Activated CD4-positive, alpha-beta T cell treated with anti-CD3 and anti-CD28 coated beads for 1 hour (primary cell): ENCODE measurements around the gene ERFL.
"Not testable (repeated sequence)": the region's sequence is repeated elsewhere in the genome, so short reads cannot be mapped to it uniquely, and the experiment has no call there.

Experiments used
- DNase-seq: peaks from one replicate; pipeline ENCODE4 v3.0.0-alpha.2; 2020

ERFL gene

GRCh38 chr19:41941410-41942202 lies 13.4 kb upstream of the ERFL start:
- DNase-seq, result no peak

- DNase-seq, result no peak
Measured at GRCh38 chr19:41940731-41941409, 12.6 kb upstream of the ERFL start.

DNA sequence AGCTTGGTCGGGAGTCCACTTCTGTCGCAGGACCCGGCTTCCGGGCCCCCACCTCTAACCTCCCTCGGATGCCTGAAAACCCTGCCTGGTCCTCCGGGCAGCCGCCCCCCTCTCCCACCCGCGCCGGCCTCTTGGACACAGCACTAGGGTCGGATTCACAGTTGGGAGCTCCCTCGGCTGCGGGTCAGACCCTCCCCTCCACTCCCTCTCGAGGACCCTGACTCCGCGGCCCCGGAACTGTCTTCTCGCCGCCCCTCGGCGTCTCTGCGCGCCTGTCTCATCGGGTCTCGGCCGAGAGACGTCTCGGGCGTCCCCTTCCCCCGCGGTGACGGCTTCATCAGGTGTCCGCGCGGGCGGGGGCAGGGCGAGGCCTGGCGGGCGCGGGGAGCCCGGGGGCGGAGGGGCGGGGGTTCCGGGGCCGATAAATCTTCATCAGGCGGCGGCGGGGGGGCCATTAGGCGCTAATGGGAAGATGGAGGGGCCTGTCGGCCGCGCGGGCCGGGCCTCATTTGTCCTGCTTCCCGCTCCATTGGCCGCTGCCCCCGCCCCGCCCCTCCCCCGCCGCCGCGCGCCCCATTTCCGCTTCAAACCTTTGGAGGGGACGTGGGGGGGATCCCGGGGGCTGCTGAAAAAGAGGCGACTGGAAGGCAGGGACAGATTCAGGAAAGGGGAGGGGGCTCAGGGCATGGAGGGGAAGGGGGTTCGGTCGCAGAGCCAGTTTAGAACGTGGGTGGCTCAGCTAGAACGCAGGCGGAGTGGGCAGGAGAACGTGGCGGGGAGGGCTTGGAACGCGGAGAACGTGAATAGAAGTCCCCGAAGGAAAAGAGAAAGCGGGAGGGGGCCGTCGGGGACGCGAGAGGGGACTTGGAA lies 11.8 kb upstream of the ERFL start:
- peak; percentile 23 for DNase-seq

GRCh38 chr19:41939209-41939608 lies 11.0 kb upstream of the ERFL start:
- DNase-seq, result not testable (repeated sequence)

- no peak for DNase-seq
Measured at GRCh38 chr19:41937525-41938468, 9.5 kb upstream of the ERFL start.

DNA sequence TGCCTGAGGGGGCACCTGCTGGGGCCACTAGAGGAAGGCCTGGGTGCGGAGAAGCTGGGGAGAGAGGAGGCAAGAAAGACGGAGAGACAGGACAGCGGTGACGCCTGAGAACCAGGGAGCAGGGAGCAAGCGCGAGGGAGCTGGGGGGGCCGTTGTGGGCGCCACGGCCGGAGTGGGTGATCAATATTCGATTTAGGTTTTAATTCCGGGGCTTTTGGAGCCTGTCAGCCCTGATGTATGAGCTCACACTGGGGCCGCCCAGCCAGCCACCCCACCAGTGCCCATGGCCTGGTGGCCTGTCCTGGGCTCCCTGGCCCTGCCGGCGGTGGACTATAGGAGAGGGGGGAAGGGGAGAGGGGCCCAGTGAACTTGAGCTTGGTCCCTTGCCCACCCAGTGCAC lies 8.7 kb upstream of the ERFL start:
- DNase-seq, result no peak

DNA sequence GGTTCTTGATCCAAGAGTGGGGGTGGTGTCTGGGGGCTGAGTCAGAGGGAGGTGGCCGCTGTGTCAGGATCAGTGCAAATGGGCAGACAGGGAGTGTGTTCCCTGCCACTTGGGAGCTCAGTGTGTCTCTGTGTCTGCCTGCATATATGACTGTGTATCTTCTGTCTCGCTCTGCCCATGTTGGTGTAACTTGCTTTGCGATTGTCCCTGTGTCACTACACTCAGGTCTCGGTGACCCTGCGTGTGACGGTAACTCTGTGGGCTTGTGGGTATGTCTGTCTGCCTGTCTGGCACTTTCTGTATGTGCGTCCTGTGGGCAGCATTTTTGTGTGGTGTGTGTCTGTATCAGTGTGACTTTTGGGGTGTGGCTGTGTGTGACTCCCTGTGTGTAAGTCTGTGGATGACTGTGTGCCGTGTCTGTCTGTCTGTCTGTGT lies 8.2 kb upstream of the ERFL start:
- DNase-seq, result no peak

GRCh38 chr19:41935760-41936415 lies 7.6 kb upstream of the ERFL start:
- no peak for DNase-seq

GRCh38 chr19:41934849-41935374 lies 6.7 kb upstream of the ERFL start:
- peak; percentile 60 for DNase-seq

GRCh38 chr19:41933693-41934426 lies 5.6 kb upstream of the ERFL start:
- DNase-seq, result no peak

DNA sequence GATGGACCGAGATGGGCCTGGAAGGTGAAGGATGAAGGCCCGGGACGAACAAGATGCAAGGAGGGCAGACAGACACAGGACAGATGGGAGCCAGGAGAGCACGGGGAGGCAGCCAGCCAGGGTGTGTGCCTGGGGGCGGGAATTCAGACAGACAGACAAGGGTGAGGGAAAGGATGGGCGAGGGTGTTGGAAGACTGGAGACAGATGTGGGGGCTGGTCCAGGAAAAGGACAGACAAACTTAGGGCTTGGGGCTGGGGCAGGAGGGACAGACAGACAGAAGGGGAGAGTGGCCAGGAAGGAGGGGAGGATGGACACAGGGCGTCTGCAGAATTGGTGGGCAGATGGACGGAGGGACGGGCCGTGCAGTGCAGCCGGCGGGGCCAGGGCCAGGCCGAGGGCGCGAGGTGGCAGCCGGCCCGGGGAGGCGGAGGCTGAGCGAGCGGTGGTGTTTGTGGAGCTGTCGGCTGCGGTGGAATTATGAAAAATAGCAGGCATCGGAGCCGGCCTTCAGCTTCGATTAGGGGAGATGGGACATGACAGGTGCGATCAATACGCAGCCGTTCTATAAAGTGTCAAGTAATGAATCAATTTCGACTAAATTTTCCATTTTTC lies 4.6 kb upstream of the ERFL start:
- no peak for DNase-seq

DNA sequence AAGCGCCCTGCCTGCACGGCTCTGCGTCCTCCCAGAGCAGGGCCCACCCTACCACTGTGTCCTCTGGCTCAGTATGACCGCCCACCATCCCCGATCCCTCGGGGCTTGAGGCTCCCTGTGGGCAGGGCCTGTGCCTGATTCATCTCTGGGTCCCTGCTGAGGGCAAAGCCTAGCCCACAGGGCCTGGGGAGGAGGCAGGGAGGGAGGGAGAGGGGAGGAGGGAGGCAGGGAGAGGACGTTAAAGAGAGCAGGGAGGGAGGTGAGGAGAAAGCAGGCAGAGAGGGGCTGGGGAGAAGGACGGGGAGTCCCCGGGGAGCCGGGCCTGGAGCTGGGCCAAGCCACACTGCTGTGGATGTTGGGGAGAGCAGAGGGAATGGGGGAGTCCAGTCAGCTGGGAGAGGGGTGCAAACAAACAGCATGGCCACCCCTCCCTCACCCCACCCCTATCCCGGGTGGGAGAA lies 4.0 kb upstream of the ERFL start:
- no peak for DNase-seq

- no peak for DNase-seq
Measured at GRCh38 chr19:41930926-41931592, 2.8 kb upstream of the ERFL start.

DNA sequence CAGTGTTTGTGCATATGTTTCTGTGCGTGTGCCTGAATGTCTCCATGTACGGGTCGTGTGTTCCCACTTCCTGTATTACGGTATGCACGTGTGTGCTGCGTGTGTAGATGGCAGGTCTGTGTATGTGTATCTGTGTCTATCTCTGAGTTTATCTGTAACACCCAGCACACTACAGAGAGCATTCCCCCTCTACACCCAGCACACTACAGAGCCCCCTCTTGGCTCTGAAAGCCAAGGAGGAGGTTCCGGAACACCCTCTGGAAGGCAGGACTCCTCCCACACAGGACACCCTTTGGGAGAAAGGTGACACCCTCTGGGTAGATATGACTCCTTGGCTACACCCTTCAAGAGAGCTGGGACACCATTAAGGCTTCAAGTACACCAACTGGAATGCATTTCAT lies 2.1 kb upstream of the ERFL start:
- no peak for DNase-seq

DNA sequence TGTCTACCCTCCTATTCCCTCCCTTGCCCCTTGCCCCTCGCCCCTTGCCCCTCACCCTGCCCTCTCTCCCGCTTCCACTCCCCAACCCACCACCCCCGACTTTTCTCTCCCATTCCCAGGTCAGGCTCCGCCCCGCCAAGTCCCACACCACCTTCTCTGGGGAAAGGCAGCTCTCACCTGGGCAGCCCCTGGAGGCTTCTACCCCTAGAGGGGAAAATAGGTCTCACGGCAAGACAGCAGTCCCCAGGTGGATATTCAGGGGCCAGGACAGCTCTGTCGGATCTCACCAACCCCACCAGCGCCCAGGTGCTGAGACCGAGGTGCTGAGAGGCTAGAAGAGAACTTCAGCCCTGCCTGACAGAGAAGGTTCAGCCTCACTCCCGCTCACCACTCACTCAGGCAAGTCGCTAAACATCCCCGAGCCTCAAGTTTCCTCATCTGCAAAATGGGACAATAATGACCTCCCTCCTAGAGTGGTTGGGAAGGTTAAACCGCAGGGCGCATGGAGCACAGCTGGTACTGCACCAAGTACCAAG lies 1.4 kb upstream of the ERFL start:
- DNase-seq, result no peak

- DNase-seq, result no peak
Measured at GRCh38 chr19:41928754-41929535, 696 bp upstream of the ERFL start.

DNA sequence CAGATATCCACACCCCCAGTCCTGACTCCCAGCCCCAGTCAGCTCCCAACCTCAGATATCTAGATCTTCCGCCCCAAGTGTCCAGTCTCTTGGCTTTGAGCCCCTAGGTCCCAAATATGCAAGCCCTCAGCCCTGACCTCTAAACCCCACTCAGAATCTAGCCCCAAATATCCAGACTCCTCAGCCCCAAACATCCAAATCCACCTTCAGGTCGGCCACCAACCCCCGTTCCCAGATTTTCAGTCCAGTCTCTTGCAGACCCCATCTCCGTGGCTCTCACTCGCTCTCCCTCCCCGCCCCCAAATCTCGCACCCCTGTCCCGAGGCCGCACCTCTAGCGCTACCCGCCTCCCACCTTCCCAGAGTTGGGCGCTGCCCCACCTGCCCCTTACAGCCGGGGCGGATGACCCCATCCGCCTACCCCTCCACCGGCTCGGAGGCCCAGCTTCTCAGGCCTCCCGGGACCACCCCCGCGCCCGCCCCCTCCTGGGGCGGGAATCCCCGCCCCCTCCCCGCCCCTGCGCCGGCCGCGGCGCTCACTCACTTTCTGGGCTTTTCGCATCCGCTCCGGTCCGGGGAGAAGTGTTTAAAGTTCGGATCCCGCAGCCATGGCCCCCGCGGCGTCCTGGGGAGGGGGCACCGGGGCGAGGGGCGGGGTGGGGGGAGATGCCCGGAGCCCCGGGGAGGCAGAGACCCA lies 604 bp downstream of the ERFL start:
- no peak for DNase-seq
